Erythroblast (primary cell): ENCODE measurements around the gene MRPL50.

Experiments used
- GATA1 ChIP-seq: IDR thresholded peaks from 2 replicates; pipeline ENCODE4 v1.6.1; 2011; ENCODE audit warnings: low read depth, mild to moderate bottlenecking, control low read depth, low read length, moderate library complexity
- POLR2A ChIP-seq: IDR thresholded peaks from 2 replicates; pipeline ENCODE4 v1.6.1; 2011; ENCODE audit warnings: mild to moderate bottlenecking, low read length

GRCh38 chr9:101354765-101355708 is 43.4 kb downstream of the MRPL50 start:
- no peak for TF ChIP-seq POLR2A
- no peak for TF ChIP-seq GATA1
